Calu3 (cell line): ENCODE data around the gene DAP3. TPM values are rescaled to one million over a fixed set of nuclear protein-coding genes. Genes with fewer than 3 reads are reported as not detected.
"Not testable (repeated sequence)": the region's sequence is repeated elsewhere in the genome, so short reads cannot be mapped to it uniquely, and the experiment has no call there.

ENCODE experiments used
- BruUV-seq: library from RNA; stranded (reverse); fragments of 400-500 nt; replicated peaks from 2 replicates; lab custom pipeline; 2021; lab: Mats Ljungman, UMichigan
- CTCF ChIA-PET: fragments of 300-600 bp; sonication (Branson Sonifier 250); formaldehyde crosslinking; loops from one replicate; lab custom pipeline; 2022; ENCODE audit warnings: antibody characterized with exemption; lab: Charles Lee
- DNase-seq: peaks from one replicate; pipeline ENCODE4 v3.0.0; 2022
- H3K27ac Mint-ChIP-seq: one replicate; pipeline ENCODE4 v1.8.0; 2022; ENCODE audit warnings: mixed read lengths; ENCODE audit not compliant: unreplicated experiment
- H3K27me3 Mint-ChIP-seq: one replicate; pipeline ENCODE4 v1.8.0; 2022; ENCODE audit warnings: mixed read lengths; ENCODE audit not compliant: unreplicated experiment
- H3K36me3 Mint-ChIP-seq: one replicate; pipeline ENCODE4 v1.8.0; 2022; ENCODE audit warnings: mild to moderate bottlenecking, moderate library complexity, mixed read lengths; ENCODE audit not compliant: insufficient read depth, unreplicated experiment
- H3K4me1 Mint-ChIP-seq: one replicate; pipeline ENCODE4 v1.8.0; 2022; ENCODE audit warnings: mild to moderate bottlenecking, low read depth, mixed read lengths; ENCODE audit not compliant: unreplicated experiment
- H3K4me3 Mint-ChIP-seq: one replicate; pipeline ENCODE4 v1.8.0; 2022; ENCODE audit warnings: mild to moderate bottlenecking, low read depth, moderate library complexity, mixed read lengths; ENCODE audit not compliant: unreplicated experiment
- H3K9me3 Mint-ChIP-seq: one replicate; pipeline ENCODE4 v1.8.0; 2022; ENCODE audit warnings: low read depth, mixed read lengths; ENCODE audit not compliant: unreplicated experiment
- CTCF ChIP-seq: fragments of 200-600 bp; IDR thresholded peaks from one replicate; pipeline ENCODE4 v1.8.0; 2022; ENCODE audit warnings: antibody characterized with exemption; ENCODE audit not compliant: unreplicated experiment
- intact Hi-C: fragments of 100-400 bp; cut with micrococcal nuclease; formaldehyde crosslinking; loops from one replicate; pipeline ENCODE4 v1.10.0; 2022; ENCODE audit not compliant: unreplicated experiment
- total RNA-seq: library from RNA; stranded (reverse); gene quantifications from 2 replicates; pipeline ENCODE4 v1.2.3, GENCODE V29; 2022

Gene DAP3
- total RNA-seq, 1 experiment from 2014 or later, result 199 TPM

DNA sequence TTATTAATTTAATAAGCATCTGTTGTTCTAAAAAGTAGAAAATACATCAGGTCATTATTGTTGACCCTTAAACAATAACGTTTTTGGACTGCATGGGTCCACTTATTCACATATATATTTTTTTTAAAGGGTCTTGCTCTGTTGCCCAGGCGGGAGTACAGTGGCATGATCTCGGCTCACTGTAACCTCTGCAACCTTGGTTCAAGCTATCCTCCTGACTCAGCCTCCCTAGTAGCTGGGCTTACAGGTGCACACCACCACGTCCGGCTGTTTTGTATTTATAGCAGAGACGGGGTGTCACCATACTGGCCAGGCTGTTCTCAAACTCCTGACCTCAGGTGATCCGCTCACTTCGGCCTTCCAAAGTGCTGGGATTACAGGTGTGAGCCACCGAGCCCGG, 53.0 kb downstream of the DAP3 start:
- H3K4me1 Mint-ChIP-seq, result peaks cover 8% of the 10 kb centered on the region
- BruUV-seq, result no TSS peak
- H3K27me3 Mint-ChIP-seq, result no peaks in the 10 kb centered on the region
- no peak overlapping the region for H3K27ac Mint-ChIP-seq
- DNase-seq, result no peak
- TF ChIP-seq CTCF, result no peak
- intact Hi-C loops, result no loop called here
- H3K36me3 Mint-ChIP-seq, result peaks cover 38% of the 10 kb centered on the region
- CTCF ChIA-PET, result no interaction called here
- no peak overlapping the region for H3K4me3 Mint-ChIP-seq
- H3K9me3 Mint-ChIP-seq, result no peaks in the 10 kb centered on the region

- peak overlapping the region; percentile 90 for H3K4me3 Mint-ChIP-seq
- CTCF ChIA-PET, result interaction anchor here (0.6 kb wide), 1 partner anchor 601 kb away, joined by 6 read pairs; no protein-coding TSS in a partner anchor
- no peak for DNase-seq
- intact Hi-C loops, result no loop called here
- H3K9me3 Mint-ChIP-seq, result no peaks in the 10 kb centered on the region
- H3K27ac Mint-ChIP-seq, result peak overlapping the region; percentile 85
- TSS peak; percentile 85 for BruUV-seq
- TF ChIP-seq CTCF, result no peak
- no peaks in the 10 kb centered on the region for H3K27me3 Mint-ChIP-seq
- H3K4me1 Mint-ChIP-seq, result peaks cover 8% of the 10 kb centered on the region
- peaks cover 30% of the 10 kb centered on the region for H3K36me3 Mint-ChIP-seq
Measured at GRCh38 chr1:155744711-155745283, 55.9 kb downstream of the DAP3 start.

DNA sequence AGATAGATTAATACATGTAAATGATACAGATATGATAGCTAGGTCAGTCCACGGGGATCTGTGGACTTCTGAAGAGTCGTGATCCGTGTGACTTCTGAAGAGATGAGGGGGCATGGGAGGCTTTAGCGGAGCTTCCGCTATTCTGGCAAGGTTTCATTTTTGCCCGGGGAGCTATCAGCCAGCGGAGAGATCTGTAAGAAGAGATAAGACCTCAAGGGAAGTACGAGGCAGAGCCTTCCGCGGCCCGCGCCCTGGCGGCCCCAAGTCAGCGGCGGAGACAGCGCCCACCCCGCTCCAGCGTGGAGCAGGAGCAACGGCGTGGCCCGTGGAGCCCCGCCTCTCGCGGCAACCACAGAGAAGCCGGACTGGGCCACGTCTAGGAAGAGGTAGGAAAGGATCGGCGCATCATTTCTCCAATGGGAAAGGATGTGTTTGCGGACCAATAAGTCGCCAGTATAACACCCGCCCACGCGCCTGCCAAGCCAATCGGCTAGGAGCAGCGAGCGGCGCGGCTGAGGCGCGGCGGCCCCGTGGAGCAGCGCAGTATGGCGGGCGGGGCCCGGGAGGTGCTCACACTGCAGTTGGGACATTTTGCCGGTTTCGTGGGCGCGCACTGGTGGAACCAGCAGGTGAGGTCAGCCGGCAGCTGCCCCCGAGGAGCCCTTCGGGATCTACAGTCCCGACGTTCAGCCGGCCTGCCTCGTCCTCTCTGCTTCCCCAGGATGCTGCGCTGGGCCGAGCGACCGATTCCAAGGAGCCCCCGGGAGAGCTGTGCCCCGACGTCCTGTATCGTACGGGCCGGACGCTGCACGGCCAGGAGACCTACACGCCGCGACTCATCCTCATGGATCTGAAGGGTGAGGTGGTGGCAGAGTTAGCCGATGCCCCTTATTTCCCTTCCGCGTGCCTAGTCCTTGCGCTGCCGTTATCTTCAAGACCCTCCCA, 56.7 kb downstream of the DAP3 start:
- BruUV-seq, H3K27me3 Mint-ChIP-seq, H3K9me3 Mint-ChIP-seq, H3K4me1 Mint-ChIP-seq, intact Hi-C loops: not testable (repeated sequence)
- Mint-ChIP-seq H3K36me3 (peaks cover 33% of the 10 kb centered on the region), H3K4me3 (peak overlapping the region; percentile 90), H3K27ac (peak overlapping the region; percentile 85)
- DNase-seq, result peak; percentile 97
- CTCF ChIA-PET, result interaction anchor here (0.6 kb wide), 1 partner anchor 600 kb away, joined by 6 read pairs; no protein-coding TSS in a partner anchor

DNA sequence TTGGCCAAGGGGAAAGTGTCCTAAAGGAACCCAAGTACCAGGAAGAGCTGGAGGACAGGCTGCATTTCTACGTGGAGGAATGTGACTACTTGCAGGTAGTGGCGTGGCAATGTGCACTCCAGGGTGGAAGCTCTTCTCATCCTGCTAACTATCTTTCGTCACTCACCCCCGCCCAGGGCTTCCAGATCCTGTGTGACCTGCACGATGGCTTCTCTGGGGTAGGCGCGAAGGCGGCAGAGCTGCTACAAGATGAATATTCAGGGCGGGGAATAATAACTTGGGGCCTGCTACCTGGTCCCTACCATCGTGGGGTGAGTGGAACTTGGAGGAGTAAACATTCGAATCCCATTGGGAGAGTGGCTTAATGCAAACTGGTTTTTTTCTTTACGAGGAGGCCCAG, 58.7 kb downstream of the DAP3 start:
- H3K4me3 Mint-ChIP-seq, result not testable (repeated sequence)

DNA sequence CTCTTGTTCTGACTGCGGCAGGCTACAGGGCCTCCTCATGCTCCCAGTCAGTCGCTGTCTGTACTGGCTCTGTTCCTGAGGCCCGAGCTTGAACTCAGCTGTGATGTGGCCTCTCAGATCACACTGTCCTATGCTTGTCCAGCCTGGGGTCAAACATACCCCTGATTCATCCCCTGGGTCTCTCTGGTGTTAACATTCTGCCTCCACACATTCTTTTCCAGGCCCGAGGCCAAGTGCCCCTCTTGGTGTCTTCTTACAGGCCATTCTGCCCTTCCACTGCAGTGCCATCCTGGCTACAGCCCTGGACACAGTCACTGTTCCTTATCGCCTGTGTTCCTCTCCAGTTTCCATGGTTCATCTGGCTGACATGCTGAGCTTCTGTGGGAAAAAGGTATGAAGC, 59.2 kb downstream of the DAP3 start:
- CTCF ChIA-PET, H3K4me3 Mint-ChIP-seq, H3K4me1 Mint-ChIP-seq, DNase-seq, BruUV-seq, intact Hi-C loops, H3K27ac Mint-ChIP-seq, H3K9me3 Mint-ChIP-seq, H3K27me3 Mint-ChIP-seq: not testable (repeated sequence)
- H3K36me3 Mint-ChIP-seq, result peaks cover 57% of the 10 kb centered on the region

More for the DNA sequence above, 58.7 kb downstream of the DAP3 start:
- peaks cover 51% of the 10 kb centered on the region for H3K36me3 Mint-ChIP-seq
- intact Hi-C loops, BruUV-seq, CTCF ChIA-PET, H3K4me1 Mint-ChIP-seq, DNase-seq, H3K9me3 Mint-ChIP-seq, H3K27me3 Mint-ChIP-seq, H3K27ac Mint-ChIP-seq: not testable (repeated sequence)

DNA sequence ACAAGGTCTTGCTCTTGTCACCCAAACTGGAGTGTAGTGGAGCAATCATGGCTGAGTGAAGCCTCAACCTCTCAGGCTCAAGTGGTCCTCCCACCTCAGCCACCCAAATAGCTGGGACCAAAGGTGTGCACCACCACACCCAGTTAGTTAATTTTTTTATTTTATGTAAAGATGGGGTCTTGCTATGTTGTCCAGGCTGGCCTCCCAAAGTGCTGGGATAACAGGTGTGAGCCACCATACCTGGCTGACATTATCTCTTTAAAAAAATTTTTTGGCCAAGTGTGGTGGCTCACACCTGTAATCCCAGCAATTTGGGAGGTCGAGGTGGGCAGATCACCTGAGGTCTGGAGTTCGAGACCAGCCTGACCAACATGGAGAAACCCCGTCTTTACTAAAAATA, 70.1 kb downstream of the DAP3 start:
- H3K4me3 Mint-ChIP-seq, H3K27me3 Mint-ChIP-seq, DNase-seq, BruUV-seq, H3K9me3 Mint-ChIP-seq, H3K4me1 Mint-ChIP-seq, CTCF ChIA-PET, intact Hi-C loops, H3K27ac Mint-ChIP-seq: not testable (repeated sequence)
- peaks cover 55% of the 10 kb centered on the region for H3K36me3 Mint-ChIP-seq
